Measurements from ENCODE around the gene TNFRSF1B.

DNA sequence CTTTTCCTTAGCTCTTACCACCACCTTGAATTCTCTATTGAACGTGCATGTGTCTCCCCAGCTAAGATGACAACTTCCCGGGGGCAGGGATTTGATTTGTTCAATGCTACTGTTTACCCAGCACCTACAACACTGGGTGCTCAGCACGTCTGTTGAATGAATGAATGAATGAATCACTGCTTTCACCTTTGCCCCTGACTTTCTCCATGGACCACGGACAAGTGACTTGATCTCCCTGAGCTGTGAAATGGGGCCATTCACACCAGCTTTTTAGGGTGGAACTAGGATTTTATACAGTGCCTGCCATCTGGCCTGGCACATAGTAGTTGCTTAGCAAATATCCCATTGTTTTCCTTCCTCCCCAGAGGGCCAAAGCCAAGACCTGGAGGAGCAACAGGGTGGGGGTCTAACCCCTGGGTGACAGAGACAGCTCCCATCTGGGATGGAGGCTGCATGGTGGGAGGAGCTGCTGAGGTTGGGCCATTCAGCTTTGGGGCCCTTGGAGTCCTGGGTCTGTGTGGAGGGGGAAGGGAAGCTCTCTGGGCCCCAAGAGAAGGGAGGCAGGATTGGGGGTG, 15.7 kb downstream of the TNFRSF1B start:
- no peak for TF ChIP-seq CTCF (IDR thresholded peaks at IDR 0.05)
- no peak for TF ChIP-seq POLR2A (IDR thresholded peaks at IDR 0.05)
